ENCODE data around the gene IFI6. TPM values are rescaled to one million over a fixed set of nuclear protein-coding genes. Genes with fewer than 3 reads are reported as not detected.

IFI6 gene
- total and polyA plus RNA-seq, 2 of the 13 experiments (the other 11 are each of a cell fraction or from before 2014, with no cell fraction given) = 12.9 to 13.2 TPM

- TF ChIP-seq ZSCAN20 (CRISPR knock-in tag; IDR thresholded peaks at IDR 0.05; ENCODE audit: borderline replicate concordance) (0 out of 2 replicates have a peak, but pooled peaks have one; percentile 55), ZNF510 (CRISPR knock-in tag; IDR thresholded peaks at IDR 0.05; ENCODE audit: low read depth) (no peak), REXO4 (CRISPR knock-in tag; IDR thresholded peaks at IDR 0.05; ENCODE audit: borderline replicate concordance) (no peak), U2AF2 (IDR thresholded peaks at IDR 0.05; ENCODE audit: low read depth, low read length) (no peak), ZFP37 (CRISPR knock-in tag; IDR thresholded peaks at IDR 0.05; ENCODE audit: borderline replicate concordance) (no peak), PAX8 (CRISPR knock-in tag; IDR thresholded peaks at IDR 0.05; ENCODE audit: borderline replicate concordance) (no peak), SP5 (CRISPR knock-in tag; IDR thresholded peaks at IDR 0.05; ENCODE audit: borderline replicate concordance, low read depth) (0 out of 2 replicates have a peak, but pooled peaks have one; percentile 54), ZNF598 (CRISPR knock-in tag; IDR thresholded peaks at IDR 0.05; ENCODE audit: borderline replicate concordance) (no peak), HHEX (CRISPR knock-in tag; IDR thresholded peaks at IDR 0.05) (no peak), TFDP1 (CRISPR knock-in tag; IDR thresholded peaks at IDR 0.05; ENCODE audit: borderline replicate concordance) (peak; percentile 30; the same call in 1 of the 2 replicates), GMEB2 (CRISPR knock-in tag; IDR thresholded peaks at IDR 0.05; ENCODE audit: low read depth) (no peak; the same call in 1 of the 2 replicates), SMAD1 (CRISPR knock-in tag; IDR thresholded peaks at IDR 0.05; ENCODE audit: borderline replicate concordance, low read depth) (no peak), NFRKB (IDR thresholded peaks at IDR 0.05) (no peak), ZBTB21 (CRISPR knock-in tag; IDR thresholded peaks at IDR 0.05) (no peak), NPAS2 (CRISPR knock-in tag; IDR thresholded peaks at IDR 0.05; ENCODE audit: borderline replicate concordance) (no peak), MLX (CRISPR knock-in tag; IDR thresholded peaks at IDR 0.05) (no peak), ZNF660 (CRISPR knock-in tag; IDR thresholded peaks at IDR 0.05; ENCODE audit: borderline replicate concordance, low read depth) (no peak), ZNF33A (CRISPR knock-in tag; IDR thresholded peaks at IDR 0.05; ENCODE audit: borderline replicate concordance) (no peak), ZBTB3 (CRISPR knock-in tag; IDR thresholded peaks at IDR 0.05; ENCODE audit: borderline replicate concordance, low read depth) (no peak), ZNF335 (CRISPR knock-in tag; IDR thresholded peaks at IDR 0.05) (0 out of 2 replicates have a peak, but pooled peaks have one; percentile 42), ZNF10 (CRISPR knock-in tag; IDR thresholded peaks at IDR 0.05; ENCODE audit: borderline replicate concordance, low read depth) (no peak), CHD2 (IDR thresholded peaks at IDR 0.05; ENCODE audit: low read depth, low read length) (no peak), ZMAT5 (CRISPR knock-in tag; IDR thresholded peaks at IDR 0.05; ENCODE audit: borderline replicate concordance, low read depth) (no peak), HMGA1 (CRISPR knock-in tag; conservative IDR thresholded peaks at IDR 0.05) (no peak), SNAI1 (CRISPR knock-in tag; IDR thresholded peaks at IDR 0.05; ENCODE audit: borderline replicate concordance) (no peak), CREM (IDR thresholded peaks at IDR 0.05) (0 out of 2 replicates have a peak, but pooled peaks have one; percentile 25), CREM (CRISPR knock-in tag; IDR thresholded peaks at IDR 0.05) (no peak)
Measured at GRCh38 chr1:27671964-27672749, at the start of gene IFI6 (continued).
